ENCODE data around the gene GBA2.
A peak's percentile ranks its signal among the peaks of the same experiment; 100 is the strongest.

GBA2 gene

DNA sequence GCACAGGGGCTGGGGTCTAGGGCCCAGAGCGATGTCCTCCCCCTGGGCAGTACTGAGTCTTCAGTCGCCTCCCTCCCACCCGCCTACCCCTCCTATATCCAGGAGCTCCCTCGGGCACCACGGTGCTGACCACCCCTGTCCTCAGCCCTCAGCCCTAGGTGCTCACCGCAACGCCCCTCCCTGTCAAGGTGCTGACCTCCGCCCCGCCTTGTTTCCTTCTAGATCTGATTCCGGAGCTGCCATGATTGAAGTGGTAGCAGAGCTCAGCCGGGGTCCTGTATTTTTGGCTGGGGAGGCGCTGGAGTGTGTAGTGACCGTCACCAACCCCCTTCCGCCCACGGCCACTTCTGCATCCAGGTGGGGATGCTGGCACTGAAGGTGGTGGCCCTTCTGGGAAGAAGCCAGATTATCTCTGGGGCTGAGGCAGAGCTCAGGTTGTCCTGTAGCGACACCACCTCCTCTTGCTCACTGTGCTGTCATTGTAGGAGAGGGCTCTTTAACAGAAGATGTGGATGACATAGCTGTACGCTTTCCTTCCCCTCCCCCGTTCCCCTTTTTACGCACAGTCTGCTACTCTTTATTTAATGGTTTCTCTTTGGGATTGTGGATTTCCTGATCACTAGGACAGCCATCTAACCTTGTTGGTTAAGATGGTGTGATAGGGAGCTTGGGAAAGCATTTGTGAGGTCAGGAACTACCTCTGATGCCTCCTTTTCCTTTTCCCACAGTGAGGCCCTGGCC lies 657 bp upstream of the GBA2 start:
- no peak for TF ChIP-seq CTCF (IDR thresholded peaks at IDR 0.05; ENCODE audit: insufficient read depth, low read length, missing control alignments)
- peak overlapping the region; percentile 89 for H3K4me3 ChIP-seq (ENCODE audit: low read depth, low read length)
- ChIA-PET POLR2A (interaction anchor here (0.6 to 5.6 kb wide), 5 partner anchors 14 to 441 kb away, joined by 3 to 54 read pairs (median 4); partner anchors contain the start of genes CLTA, CREB3 and TLN1), CTCF (interaction anchor here (1.0 to 8.0 kb wide), 7 partner anchors 8 to 89 kb away, joined by 3 to 130 read pairs (median 10); no protein-coding TSS in a partner anchor)
- DNase-seq (ENCODE audit: low read depth, low spot score): no peak

DNA sequence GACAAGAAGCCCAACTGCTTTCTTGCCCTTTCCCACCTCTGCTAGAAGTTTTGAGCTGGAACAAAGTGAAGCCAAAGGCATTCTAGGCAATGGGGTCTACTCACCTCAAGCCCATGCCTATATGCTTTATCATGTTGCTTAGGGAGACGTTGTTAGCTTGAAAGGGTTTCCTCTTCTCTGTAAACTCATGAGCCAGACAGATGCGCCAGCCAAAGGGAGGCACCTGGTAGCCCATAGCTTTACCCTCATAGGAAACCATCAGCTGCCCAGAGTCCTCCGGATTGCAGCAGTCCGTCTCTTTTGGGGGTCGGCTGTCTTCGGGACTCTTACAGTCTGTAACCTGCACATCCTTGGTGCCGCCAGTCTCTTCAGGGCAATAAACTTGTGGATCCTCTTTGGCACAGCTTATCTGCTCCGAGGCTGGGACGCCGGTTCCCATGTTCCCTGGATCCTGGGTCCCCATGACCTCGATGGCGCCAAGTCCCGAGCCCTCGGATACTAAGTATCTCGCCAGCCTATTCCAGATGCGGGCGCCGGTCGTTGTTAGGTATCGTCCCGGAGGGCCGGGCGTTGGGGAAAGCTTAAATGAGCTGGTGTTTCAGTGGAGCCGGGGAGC lies 678 bp downstream of the GBA2 start:
- DNase-seq (ENCODE audit: low read depth, low spot score): no peak
- peak overlapping the region; percentile 89 for H3K4me3 ChIP-seq (ENCODE audit: low read depth, low read length)
- TF ChIP-seq CTCF (IDR thresholded peaks at IDR 0.05; ENCODE audit: insufficient read depth, low read length, missing control alignments): no peak
- CTCF ChIA-PET: interaction anchor here (0.8 to 8.0 kb wide), 15 partner anchors 8 to 632 kb away, joined by 3 to 130 read pairs (median 4); partner anchors contain the start of genes ATOSB, CREB3 and TLN1
- POLR2A ChIA-PET: interaction anchor here (0.6 to 5.6 kb wide), 5 partner anchors 13 to 356 kb away, joined by 3 to 54 read pairs (median 3); partner anchors contain the start of genes CREB3 and TLN1

DNA sequence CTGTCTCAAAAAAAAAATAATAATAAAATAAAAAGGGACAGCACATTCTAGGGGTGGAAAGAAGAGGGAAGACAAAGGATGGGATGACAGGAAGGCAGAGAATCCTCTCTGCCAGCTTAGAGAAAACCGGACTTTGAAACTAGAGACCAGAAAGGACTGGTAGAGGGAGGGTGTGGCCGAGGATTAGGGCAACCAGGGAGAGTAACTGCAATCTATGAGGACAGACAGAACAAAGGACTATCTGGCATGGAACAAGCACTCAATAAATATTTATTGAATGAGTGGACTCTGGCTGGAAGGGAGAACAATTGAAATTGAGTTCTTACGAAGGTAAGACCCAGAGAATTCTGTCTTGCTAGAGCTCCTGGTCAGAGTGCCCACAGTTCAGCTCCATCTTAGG lies 2.4 kb downstream of the GBA2 start:
- H3K4me3 ChIP-seq (ENCODE audit: low read depth, low read length): peak overlapping the region; percentile 89
- ChIA-PET CTCF (interaction anchor here (0.6 to 8.0 kb wide), 7 partner anchors 10 to 733 kb away, joined by 3 to 130 read pairs (median 7); partner anchors contain the start of genes CREB3 and TLN1), POLR2A (interaction anchor here (0.9 to 5.6 kb wide), 2 partner anchors 12 to 17 kb away, joined by 3 to 54 read pairs; partner anchors contain the start of genes CREB3 and TLN1)
- TF ChIP-seq CTCF (IDR thresholded peaks at IDR 0.05; ENCODE audit: insufficient read depth, low read length, missing control alignments): no peak
- no peak for DNase-seq (ENCODE audit: low read depth, low spot score)

- POLR2A ChIA-PET: interaction anchor here (0.9 to 5.6 kb wide), 2 partner anchors 11 to 16 kb away, joined by 3 to 54 read pairs; partner anchors contain the start of genes CREB3 and TLN1
- CTCF ChIA-PET: interaction anchor here (0.7 to 8.0 kb wide), 8 partner anchors 9 to 99 kb away, joined by 3 to 130 read pairs (median 4); partner anchors contain the start of genes CCDC107, MSMP and RMRP
- no peak for DNase-seq (ENCODE audit: low read depth, low spot score)
- H3K4me3 ChIP-seq (ENCODE audit: low read depth, low read length): no peak overlapping the region
- no peak for TF ChIP-seq CTCF (IDR thresholded peaks at IDR 0.05; ENCODE audit: insufficient read depth, low read length, missing control alignments)
Observed at GRCh38 chr9:35745569-35745968, 3.5 kb downstream of the GBA2 start.

- no peak for TF ChIP-seq CTCF (IDR thresholded peaks at IDR 0.05; ENCODE audit: insufficient read depth, low read length, missing control alignments)
- ChIA-PET POLR2A (interaction anchor here (0.8 kb wide), 1 partner anchor 16 kb away, joined by 3 read pairs; no protein-coding TSS in a partner anchor), CTCF (interaction anchor here (1.4 to 8.0 kb wide), 5 partner anchors 7 to 138 kb away, joined by 3 to 130 read pairs (median 9); partner anchors contain the start of genes CREB3 and TLN1)
- DNase-seq (ENCODE audit: low read depth, low spot score): no peak
- no peak overlapping the region for H3K4me3 ChIP-seq (ENCODE audit: low read depth, low read length)
Observed at GRCh38 chr9:35743880-35744518, 5.0 kb downstream of the GBA2 start.

All from AG04449 (cell line).